ENCODE data around the gene SRGAP1.

Gene SRGAP1

DNA sequence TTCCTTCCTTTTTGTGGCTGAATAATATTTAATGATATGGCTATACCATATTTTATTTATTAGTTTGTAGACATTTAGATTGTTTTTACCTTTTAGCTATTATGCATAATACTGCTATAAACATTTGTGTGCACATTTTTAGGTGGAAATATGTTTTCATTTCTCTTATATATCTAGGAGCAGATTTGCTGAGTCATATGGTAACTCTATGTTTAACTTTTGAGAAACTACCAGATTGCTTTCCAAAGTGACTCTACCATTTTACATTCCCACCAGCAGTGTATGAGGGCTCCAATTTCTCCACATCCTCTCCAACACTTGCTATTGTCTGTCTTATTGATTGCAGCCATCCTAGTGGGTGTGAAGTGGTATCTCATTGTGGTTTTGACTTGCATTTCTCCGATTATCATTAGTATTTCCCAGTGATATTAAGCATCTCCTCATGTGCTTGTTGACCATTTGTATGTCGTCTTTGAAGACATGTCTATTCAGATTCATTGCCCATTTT is 217.4 kb downstream of the SRGAP1 start:
- TF ChIP-seq, protein P1, sequence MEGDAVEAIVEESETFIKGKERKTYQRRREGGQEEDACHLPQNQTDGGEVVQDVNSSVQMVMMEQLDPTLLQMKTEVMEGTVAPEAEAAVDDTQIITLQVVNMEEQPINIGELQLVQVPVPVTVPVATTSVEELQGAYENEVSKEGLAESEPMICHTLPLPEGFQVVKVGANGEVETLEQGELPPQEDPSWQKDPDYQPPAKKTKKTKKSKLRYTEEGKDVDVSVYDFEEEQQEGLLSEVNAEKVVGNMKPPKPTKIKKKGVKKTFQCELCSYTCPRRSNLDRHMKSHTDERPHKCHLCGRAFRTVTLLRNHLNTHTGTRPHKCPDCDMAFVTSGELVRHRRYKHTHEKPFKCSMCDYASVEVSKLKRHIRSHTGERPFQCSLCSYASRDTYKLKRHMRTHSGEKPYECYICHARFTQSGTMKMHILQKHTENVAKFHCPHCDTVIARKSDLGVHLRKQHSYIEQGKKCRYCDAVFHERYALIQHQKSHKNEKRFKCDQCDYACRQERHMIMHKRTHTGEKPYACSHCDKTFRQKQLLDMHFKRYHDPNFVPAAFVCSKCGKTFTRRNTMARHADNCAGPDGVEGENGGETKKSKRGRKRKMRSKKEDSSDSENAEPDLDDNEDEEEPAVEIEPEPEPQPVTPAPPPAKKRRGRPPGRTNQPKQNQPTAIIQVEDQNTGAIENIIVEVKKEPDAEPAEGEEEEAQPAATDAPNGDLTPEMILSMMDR (IDR thresholded peaks at IDR 0.05; ENCODE audit: low read depth, low read length), result no peak
- no peak for DNase-seq (ENCODE audit: low read depth in 2 of 2)
- H3K4me3 ChIP-seq (replicated peaks in 1 of 2; ENCODE audit: low read depth in 2 of 2, low read length in 2 of 2), result no peak overlapping the region

- H3K4me3 ChIP-seq (replicated peaks in 1 of 2; ENCODE audit: low read depth in 2 of 2, low read length in 2 of 2), result no peak overlapping the region
- TF ChIP-seq, protein P1 (IDR thresholded peaks at IDR 0.05; ENCODE audit: low read depth, low read length), result no peak
- no peak for DNase-seq (ENCODE audit: low read depth in 2 of 2)
Observed at GRCh38 chr12:64063121-64063520, 218.6 kb downstream of the SRGAP1 start.

GRCh38 chr12:64064240-64064639 is 219.7 kb downstream of the SRGAP1 start:
- no peak overlapping the region for H3K4me3 ChIP-seq (replicated peaks in 1 of 2; ENCODE audit: low read depth in 2 of 2, low read length in 2 of 2)
- no peak for DNase-seq (ENCODE audit: low read depth in 2 of 2)
- TF ChIP-seq, protein P1 (IDR thresholded peaks at IDR 0.05; ENCODE audit: low read depth, low read length), result no peak

DNA sequence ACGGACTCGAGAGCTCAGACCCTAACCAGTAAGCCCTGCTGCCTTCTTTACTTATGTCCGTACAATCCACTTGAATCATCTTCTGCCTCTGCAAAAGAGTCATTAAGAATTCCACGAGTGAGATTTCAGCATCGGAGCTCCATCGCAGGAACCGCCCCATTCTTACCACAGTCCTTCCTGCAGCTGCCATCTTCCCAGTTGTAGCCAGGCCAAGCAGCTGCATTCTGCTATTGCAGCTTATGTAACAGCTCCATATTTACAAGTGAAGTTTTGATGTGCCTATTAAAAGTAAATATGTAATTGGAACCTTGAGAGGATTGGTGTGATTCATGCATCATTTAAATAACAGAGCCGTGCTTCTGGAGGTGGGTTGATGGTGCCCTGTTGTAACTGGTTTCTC is 220.2 kb downstream of the SRGAP1 start:
- no peak overlapping the region for H3K4me3 ChIP-seq (replicated peaks in 1 of 2; ENCODE audit: low read depth in 2 of 2, low read length in 2 of 2)
- DNase-seq (ENCODE audit: low read depth in 2 of 2), result no peak
- TF ChIP-seq, protein P1 (IDR thresholded peaks at IDR 0.05; ENCODE audit: low read depth, low read length), result no peak

GRCh38 chr12:64065881-64066451 is 221.5 kb downstream of the SRGAP1 start:
- peak; percentile 25 to 36 for DNase-seq (ENCODE audit: low read depth in 2 of 2)
- no peak overlapping the region for H3K4me3 ChIP-seq (replicated peaks in 1 of 2; ENCODE audit: low read depth in 2 of 2, low read length in 2 of 2)
- TF ChIP-seq, protein P1 (IDR thresholded peaks at IDR 0.05; ENCODE audit: low read depth, low read length), result no peak

- H3K4me3 ChIP-seq (replicated peaks in 1 of 2; ENCODE audit: low read depth in 2 of 2, low read length in 2 of 2), result no peak overlapping the region
- TF ChIP-seq, protein P1 (IDR thresholded peaks at IDR 0.05; ENCODE audit: low read depth, low read length), result no peak
- DNase-seq (ENCODE audit: low read depth in 2 of 2), result no peak
Observed at GRCh38 chr12:64066776-64067175, 222.3 kb downstream of the SRGAP1 start.

DNA sequence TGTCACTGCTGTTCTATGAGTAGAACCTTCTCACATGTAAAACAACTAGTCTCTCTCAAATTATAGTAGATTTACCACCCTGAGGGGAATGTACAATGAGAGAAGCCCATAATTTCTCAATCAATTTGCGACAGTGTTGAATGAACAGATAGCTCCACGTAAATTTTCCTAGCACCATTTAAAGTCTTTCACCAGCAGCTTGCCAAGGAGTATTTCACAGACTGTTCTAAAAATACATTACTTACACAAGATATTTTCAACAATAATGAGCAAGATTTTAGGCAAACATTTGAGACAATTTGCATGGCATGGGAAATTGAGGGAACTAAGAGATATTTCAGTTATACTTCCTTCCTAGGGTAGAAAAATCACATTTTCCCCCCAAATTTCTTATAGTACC is 226.0 kb downstream of the SRGAP1 start:
- TF ChIP-seq, protein P1 (IDR thresholded peaks at IDR 0.05; ENCODE audit: low read depth, low read length), result no peak
- DNase-seq (ENCODE audit: low read depth in 2 of 2), result no peak
- H3K4me3 ChIP-seq (replicated peaks in 1 of 2; ENCODE audit: low read depth in 2 of 2, low read length in 2 of 2), result no peak overlapping the region
